A673 (cell line): Measurements from ENCODE around the gene NCKAP5. TPM values are rescaled to one million over a fixed set of nuclear protein-coding genes. Genes with fewer than 3 reads are reported as not detected.

Source experiments
- BruUV-seq: library from RNA; stranded (reverse); fragments of 400-500 nt; replicated peaks from 2 replicates; lab custom pipeline; 2021; lab: Mats Ljungman, UMichigan
- CTCF ChIA-PET: fragments of 300-600 bp; sonication (Branson Sonifier 250); formaldehyde crosslinking; loops from one replicate; lab custom pipeline; 2022; ENCODE audit warnings: antibody characterized with exemption; lab: Charles Lee
- POLR2A ChIA-PET: fragments of 300-600 bp; sonication (Branson Sonifier 250); formaldehyde crosslinking; loops from one replicate; lab custom pipeline; 2022; ENCODE audit warnings: antibody characterized with exemption; ENCODE audit not compliant: low non-redundant PET; lab: Charles Lee
- DNase-seq: peaks from one replicate; pipeline ENCODE4 v3.0.0-alpha.2; 2015; ENCODE audit warnings: low spot score
- H3K27ac ChIP-seq: fragments of 200-600 bp; sonication (generic); 2 replicates; pipeline ENCODE4 v1.5.1; 2016; ENCODE audit warnings: mixed run types, low read depth, mild to moderate bottlenecking, mixed read lengths, antibody characterized with exemption, low read length; ENCODE audit not compliant: poor library complexity, severe bottlenecking
- H3K27me3 ChIP-seq: fragments of 200-600 bp; sonication (generic); replicated peaks from 2 replicates; pipeline ENCODE4 v1.6.1; 2017; ENCODE audit warnings: mixed run types, low read depth, mild to moderate bottlenecking, mixed read lengths, antibody characterized with exemption, low read length; ENCODE audit not compliant: insufficient read depth, poor library complexity
- H3K36me3 ChIP-seq: fragments of 200-600 bp; sonication (generic); 2 replicates; pipeline ENCODE4 v1.6.1; 2016; ENCODE audit warnings: mixed run types, mild to moderate bottlenecking, mixed read lengths, antibody characterized with exemption, low read length; ENCODE audit not compliant: insufficient read depth, poor library complexity, severe bottlenecking
- H3K4me1 ChIP-seq: fragments of 200-600 bp; sonication (generic); 2 replicates; pipeline ENCODE4 v1.6.1; 2017; ENCODE audit warnings: mixed run types, mild to moderate bottlenecking, mixed read lengths, antibody characterized with exemption, low read length; ENCODE audit not compliant: insufficient read depth, poor library complexity, severe bottlenecking
- H3K4me3 ChIP-seq: fragments of 200-600 bp; sonication (generic); 2 replicates; pipeline ENCODE4 v1.5.1; 2016; ENCODE audit warnings: low read depth, mixed run types, mild to moderate bottlenecking, mixed read lengths, low read length; ENCODE audit not compliant: poor library complexity, severe bottlenecking
- H3K9me3 ChIP-seq: fragments of 200-600 bp; sonication (generic); 2 replicates; pipeline ENCODE4 v1.6.1; 2016; ENCODE audit warnings: mixed run types, low read depth, mild to moderate bottlenecking, mixed read lengths, antibody characterized with exemption, low read length; ENCODE audit not compliant: poor library complexity, severe bottlenecking
- EZH2 ChIP-seq: fragments of 200-600 bp; sonication (generic); IDR thresholded peaks from 2 replicates; pipeline ENCODE4 v1.6.1; 2017; ENCODE audit warnings: borderline replicate concordance, low read depth, mild to moderate bottlenecking, mixed read lengths, antibody characterized with exemption, low read length; ENCODE audit not compliant: poor library complexity, severe bottlenecking
- intact Hi-C: fragments of 100-400 bp; cut with micrococcal nuclease; formaldehyde crosslinking; loops from one replicate; pipeline ENCODE4 v1.10.0; 2022; ENCODE audit not compliant: unreplicated experiment
- total RNA-seq: library from RNA; stranded (reverse); gene quantifications from 2 replicates; pipeline ENCODE4 v1.2.3, GENCODE V29; 2021
- TF ChIP-seq, protein P1 (sequence below): fragments of 300-800, 200-600 bp; sonication (generic); conservative IDR thresholded peaks from 2 replicates; pipeline ENCODE4 v1.5.1; 2017; ENCODE audit warnings: low read depth, mild to moderate bottlenecking, antibody characterized with exemption, low read length, moderate library complexity, mixed read lengths

Gene NCKAP5
- total RNA-seq, 1 experiment from 2014 or later = 26.6 TPM

DNA sequence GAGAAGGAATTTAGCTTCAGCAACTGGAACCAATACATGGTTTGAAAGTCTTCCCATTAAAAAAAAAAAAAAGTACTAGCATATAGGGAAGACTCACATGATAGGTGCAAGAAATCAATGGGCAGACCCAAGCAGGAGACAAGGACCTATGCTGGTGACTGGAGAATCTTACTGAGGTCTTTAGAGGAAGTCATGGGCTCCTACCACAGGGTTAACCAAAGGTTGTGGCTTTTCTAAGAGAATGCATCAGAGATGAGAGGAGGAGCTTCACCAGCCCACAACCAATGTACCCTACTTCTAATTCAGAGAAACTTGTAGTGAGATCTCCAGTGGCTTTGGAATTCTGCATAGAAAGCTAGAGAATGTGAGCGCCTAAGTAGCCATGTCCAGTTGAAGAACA is 207.4 kb downstream of the NCKAP5 start:
- no TSS peak for BruUV-seq
- no peak for TF ChIP-seq EZH2
- DNase-seq = no peak
- intact Hi-C loops = loop anchor here (5.0 to 10.0 kb wide), 3 partner anchors 136 to 481 kb away; no protein-coding TSS in a partner anchor
- Histone ChIP-seq H3K4me1 (peaks cover 47% of the 10 kb centered on the region), H3K4me3 (no peak overlapping the region), H3K36me3 (no peaks in the 10 kb centered on the region), H3K27me3 (no peaks in the 10 kb centered on the region), H3K27ac (no peak overlapping the region), H3K9me3 (no peaks in the 10 kb centered on the region)
- POLR2A ChIA-PET = interaction anchor here (0.6 kb wide), 1 partner anchor 176 kb away, joined by 3 read pairs; no protein-coding TSS in a partner anchor
- CTCF ChIA-PET = no interaction called here

DNA sequence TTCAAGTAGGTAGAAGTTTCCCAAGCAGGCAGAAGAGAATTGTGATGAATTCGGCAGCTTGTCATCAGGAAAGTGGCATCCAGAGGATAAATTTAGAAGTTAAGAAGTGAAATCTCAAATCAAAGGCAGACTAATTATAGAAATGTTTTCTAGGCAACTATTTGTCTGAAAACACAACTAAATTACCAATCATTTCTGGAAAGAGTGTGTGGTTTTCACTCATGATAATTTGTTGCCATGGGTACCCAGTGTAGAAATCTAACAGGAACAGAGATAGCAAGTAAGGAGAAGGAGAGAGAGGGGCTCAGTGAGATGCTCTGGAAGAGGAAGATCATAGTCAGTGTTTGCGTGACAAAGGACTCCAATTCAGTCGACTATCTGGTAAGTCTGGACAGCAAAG is 208.1 kb downstream of the NCKAP5 start:
- no peaks in the 10 kb centered on the region for H3K27me3 ChIP-seq
- ChIA-PET CTCF (no interaction called here), POLR2A (no interaction called here)
- no peaks in the 10 kb centered on the region for H3K36me3 ChIP-seq
- BruUV-seq = no TSS peak
- no peak overlapping the region for H3K27ac ChIP-seq
- no peak overlapping the region for H3K4me3 ChIP-seq
- intact Hi-C loops = loop anchor here (5.0 to 10.0 kb wide), 3 partner anchors 137 to 482 kb away; no protein-coding TSS in a partner anchor
- H3K9me3 ChIP-seq = no peaks in the 10 kb centered on the region
- peaks cover 43% of the 10 kb centered on the region for H3K4me1 ChIP-seq
- TF ChIP-seq EZH2 = no peak
- TF ChIP-seq, protein P1, sequence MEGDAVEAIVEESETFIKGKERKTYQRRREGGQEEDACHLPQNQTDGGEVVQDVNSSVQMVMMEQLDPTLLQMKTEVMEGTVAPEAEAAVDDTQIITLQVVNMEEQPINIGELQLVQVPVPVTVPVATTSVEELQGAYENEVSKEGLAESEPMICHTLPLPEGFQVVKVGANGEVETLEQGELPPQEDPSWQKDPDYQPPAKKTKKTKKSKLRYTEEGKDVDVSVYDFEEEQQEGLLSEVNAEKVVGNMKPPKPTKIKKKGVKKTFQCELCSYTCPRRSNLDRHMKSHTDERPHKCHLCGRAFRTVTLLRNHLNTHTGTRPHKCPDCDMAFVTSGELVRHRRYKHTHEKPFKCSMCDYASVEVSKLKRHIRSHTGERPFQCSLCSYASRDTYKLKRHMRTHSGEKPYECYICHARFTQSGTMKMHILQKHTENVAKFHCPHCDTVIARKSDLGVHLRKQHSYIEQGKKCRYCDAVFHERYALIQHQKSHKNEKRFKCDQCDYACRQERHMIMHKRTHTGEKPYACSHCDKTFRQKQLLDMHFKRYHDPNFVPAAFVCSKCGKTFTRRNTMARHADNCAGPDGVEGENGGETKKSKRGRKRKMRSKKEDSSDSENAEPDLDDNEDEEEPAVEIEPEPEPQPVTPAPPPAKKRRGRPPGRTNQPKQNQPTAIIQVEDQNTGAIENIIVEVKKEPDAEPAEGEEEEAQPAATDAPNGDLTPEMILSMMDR = no peak
- no peak for DNase-seq

DNA sequence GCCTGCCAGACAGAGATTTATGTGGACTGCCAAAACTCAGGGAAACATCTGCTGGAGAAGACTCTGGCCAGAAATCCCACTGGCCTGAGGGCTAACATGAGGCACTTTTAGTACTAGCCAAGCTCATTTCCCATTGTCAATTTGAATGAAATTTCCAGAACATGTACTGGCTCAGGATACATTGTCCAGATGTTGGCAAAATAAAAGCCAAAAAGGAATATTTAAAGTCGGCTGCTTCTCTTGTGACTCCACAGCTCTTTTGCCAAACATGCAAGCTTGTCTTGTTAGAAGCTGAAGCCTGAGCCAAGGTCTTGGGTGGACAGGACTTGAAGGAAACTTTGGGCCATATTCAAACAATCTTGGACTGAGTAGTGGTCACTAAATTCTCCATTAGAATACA is 215.5 kb downstream of the NCKAP5 start:
- TF ChIP-seq, protein P1 = no peak
- TF ChIP-seq EZH2 = no peak
- ChIA-PET POLR2A (no interaction called here), CTCF (no interaction called here)
- Histone ChIP-seq H3K27me3 (no peaks in the 10 kb centered on the region), H3K9me3 (no peaks in the 10 kb centered on the region), H3K27ac (no peak overlapping the region), H3K4me1 (peaks cover 5% of the 10 kb centered on the region), H3K4me3 (no peak overlapping the region), H3K36me3 (no peaks in the 10 kb centered on the region)
- no TSS peak for BruUV-seq
- DNase-seq = no peak
- intact Hi-C loops = no loop called here

DNA sequence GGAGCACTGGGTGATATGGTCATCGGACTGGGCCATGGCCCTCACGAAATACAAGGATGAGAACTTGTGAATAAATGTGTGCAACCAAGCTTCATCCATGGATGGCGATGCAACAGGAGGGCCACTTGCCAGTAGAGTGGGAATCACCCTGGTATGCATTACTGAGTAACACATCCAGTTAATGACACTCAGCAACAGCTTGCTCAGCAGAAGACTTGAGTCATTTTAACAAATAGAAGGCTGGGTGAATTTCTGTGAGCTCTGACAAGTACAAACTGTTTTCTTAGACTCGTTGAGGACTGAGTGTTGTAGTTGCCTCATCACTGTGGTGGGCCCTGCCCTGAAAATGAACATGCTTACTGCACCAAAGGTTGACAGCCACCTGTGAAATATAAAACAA is 221.6 kb downstream of the NCKAP5 start:
- ChIA-PET POLR2A (no interaction called here), CTCF (no interaction called here)
- Histone ChIP-seq H3K27me3 (no peaks in the 10 kb centered on the region), H3K36me3 (no peaks in the 10 kb centered on the region), H3K9me3 (no peaks in the 10 kb centered on the region), H3K27ac (no peak overlapping the region), H3K4me1 (peaks cover 5% of the 10 kb centered on the region), H3K4me3 (no peak overlapping the region)
- BruUV-seq = no TSS peak
- peak; percentile 23 for DNase-seq
- intact Hi-C loops = no loop called here
- TF ChIP-seq EZH2 = no peak
- TF ChIP-seq, protein P1 = no peak
